Dendritic cell treated with granulocyte-macrophage colony-stimulating factor and Interleukin-4, amounts not matched to agents 40 ng/mL and 50 ng/mL, for 4 days (primary cell): ENCODE data around the gene ADCY2.

Experiments used
- H3K27ac Mint-ChIP-seq: one replicate; pipeline ENCODE4 v1.8.0; 2022; ENCODE audit warnings: mild to moderate bottlenecking, mixed read lengths
- H3K27me3 Mint-ChIP-seq: one replicate; pipeline ENCODE4 v1.8.0; 2022; ENCODE audit warnings: mild to moderate bottlenecking, mixed read lengths
- H3K36me3 Mint-ChIP-seq: one replicate; pipeline ENCODE4 v1.8.0; 2022; ENCODE audit warnings: low read depth, mixed read lengths
- H3K4me1 Mint-ChIP-seq: one replicate; pipeline ENCODE4 v1.8.0; 2022; ENCODE audit warnings: low read depth, mixed read lengths
- H3K4me3 Mint-ChIP-seq: one replicate; pipeline ENCODE4 v1.8.0; 2022; ENCODE audit warnings: mild to moderate bottlenecking, moderate library complexity, mixed read lengths
- H3K9me3 Mint-ChIP-seq: one replicate; pipeline ENCODE4 v1.8.0; 2022; ENCODE audit warnings: mixed read lengths
- intact Hi-C: fragments of 100-400 bp; cut with micrococcal nuclease; formaldehyde crosslinking; loops from one replicate; pipeline ENCODE4 v1.15.0; 2022

Gene ADCY2

DNA sequence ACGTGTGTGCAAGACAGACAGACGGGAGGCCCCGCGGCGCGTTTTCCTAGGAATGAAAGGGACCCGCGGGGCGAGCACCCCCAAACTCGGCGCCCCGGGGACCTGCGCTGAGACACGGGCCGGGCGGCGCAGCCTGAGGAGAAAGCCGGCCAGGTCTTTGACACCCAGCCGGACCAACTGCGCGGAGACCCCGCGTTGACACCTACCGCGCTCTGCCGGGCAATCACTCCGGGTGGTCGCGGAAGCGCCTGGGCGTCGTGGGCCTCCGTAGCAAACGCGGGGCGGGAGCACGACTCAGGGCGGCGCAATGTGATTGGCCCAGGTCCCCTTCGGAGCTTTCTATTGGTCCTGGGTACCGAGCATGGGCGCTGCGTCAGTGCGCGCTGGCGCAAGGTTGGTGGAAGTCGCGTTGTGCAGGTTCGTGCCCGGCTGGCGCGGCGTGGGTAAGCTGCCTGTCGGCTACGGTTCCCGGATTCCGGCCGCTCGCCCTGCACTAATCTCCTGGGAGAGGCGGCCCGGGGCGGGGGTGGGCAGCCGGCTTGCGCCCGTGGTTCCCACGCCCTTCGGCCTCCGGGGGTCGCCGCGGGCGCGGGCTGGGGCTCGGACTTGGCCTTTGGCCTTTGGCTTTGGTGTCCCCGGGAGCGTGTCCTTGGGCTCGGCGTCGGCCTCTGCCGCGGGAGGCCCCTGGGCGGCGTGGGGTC, 473.0 kb downstream of the ADCY2 start, which contains the start of the genes FASTKD3 and MTRR:
FASTKD3 (minus strand) TSS at position 259 of the 701 bp plus-strand sequence. CDS start 948 bp downstream, outside the sequence.
MTRR (plus strand) TSS at position 376 of the 701 bp plus-strand sequence. CDS start 1,647 bp downstream, outside the sequence.
- Mint-ChIP-seq H3K4me1 (peaks cover 61% of the 10 kb centered on the region), H3K27me3 (no peaks in the 10 kb centered on the region), H3K9me3 (no peaks in the 10 kb centered on the region), H3K36me3 (peaks cover 69% of the 10 kb centered on the region), H3K27ac (peak within 1 kb of the TSS; percentile 82), H3K4me3 (peak within 1 kb of the TSS; percentile 89)
- intact Hi-C loops, result loop anchor here (10.0 kb wide), 1 partner anchor 586 kb away; no protein-coding TSS in a partner anchor

DNA sequence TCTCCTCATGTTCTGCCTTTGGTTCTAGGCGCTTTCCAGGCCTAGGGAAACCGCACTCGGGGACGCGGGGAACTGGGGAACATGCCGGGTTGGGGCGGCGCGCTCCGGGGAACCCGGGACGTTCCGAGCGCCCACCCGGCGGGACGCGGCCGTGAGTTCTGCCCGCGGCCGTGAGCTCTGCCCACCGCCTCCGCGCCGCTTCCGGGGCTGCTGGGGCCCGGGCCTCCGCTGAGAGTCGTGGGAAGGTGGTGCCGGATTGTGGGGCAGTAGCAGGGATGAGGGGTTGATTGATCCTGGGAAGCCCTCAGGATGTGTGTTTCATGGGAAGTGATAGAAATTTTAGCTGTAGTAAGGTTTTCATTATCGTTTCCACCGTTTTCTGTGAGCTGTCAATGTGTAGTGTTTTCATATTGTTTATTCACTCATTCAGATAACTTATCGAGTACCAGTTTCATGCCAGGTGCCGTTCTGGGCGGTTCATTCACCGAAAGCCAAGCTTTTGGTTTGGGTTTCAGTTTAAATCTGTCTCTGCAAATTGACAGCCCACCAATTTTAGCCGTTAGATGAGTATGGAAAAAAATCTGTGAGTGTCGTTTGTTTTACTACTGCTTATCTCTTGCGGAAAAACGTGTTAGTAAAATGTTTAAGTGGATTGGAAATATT, 473.7 kb downstream of the ADCY2 start:
- H3K27ac Mint-ChIP-seq, result peak overlapping the region; percentile 82
- H3K27me3 Mint-ChIP-seq, result no peaks in the 10 kb centered on the region
- intact Hi-C loops, result loop anchor here (10.0 kb wide), 1 partner anchor 585 kb away; no protein-coding TSS in a partner anchor
- peak overlapping the region; percentile 89 for H3K4me3 Mint-ChIP-seq
- H3K4me1 Mint-ChIP-seq, result peaks cover 61% of the 10 kb centered on the region
- no peaks in the 10 kb centered on the region for H3K9me3 Mint-ChIP-seq
- H3K36me3 Mint-ChIP-seq, result peaks cover 68% of the 10 kb centered on the region

DNA sequence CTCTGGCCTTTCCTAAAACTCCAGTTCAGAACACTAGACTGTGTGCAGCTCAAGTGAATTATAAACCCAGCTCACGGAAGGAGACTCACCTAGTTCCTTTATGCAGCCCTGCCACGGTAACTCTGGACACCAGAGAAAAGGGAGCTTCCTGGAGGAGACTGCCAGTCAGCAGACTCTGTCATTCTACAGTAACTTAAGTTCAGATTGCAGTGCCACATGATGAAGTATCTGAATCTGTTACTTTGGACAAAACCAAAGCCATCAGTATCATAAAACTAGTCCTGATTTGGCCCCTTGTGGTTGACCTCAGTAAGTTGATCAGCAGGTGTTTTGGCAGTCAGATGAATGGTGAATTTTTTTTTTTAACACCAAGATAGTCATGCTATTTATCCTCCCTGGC, 475.7 kb downstream of the ADCY2 start:
- Mint-ChIP-seq H3K27ac (no peak overlapping the region), H3K4me3 (no peak overlapping the region), H3K27me3 (no peaks in the 10 kb centered on the region), H3K36me3 (peaks cover 65% of the 10 kb centered on the region), H3K9me3 (no peaks in the 10 kb centered on the region), H3K4me1 (peaks cover 65% of the 10 kb centered on the region)
- intact Hi-C loops, result no loop called here

DNA sequence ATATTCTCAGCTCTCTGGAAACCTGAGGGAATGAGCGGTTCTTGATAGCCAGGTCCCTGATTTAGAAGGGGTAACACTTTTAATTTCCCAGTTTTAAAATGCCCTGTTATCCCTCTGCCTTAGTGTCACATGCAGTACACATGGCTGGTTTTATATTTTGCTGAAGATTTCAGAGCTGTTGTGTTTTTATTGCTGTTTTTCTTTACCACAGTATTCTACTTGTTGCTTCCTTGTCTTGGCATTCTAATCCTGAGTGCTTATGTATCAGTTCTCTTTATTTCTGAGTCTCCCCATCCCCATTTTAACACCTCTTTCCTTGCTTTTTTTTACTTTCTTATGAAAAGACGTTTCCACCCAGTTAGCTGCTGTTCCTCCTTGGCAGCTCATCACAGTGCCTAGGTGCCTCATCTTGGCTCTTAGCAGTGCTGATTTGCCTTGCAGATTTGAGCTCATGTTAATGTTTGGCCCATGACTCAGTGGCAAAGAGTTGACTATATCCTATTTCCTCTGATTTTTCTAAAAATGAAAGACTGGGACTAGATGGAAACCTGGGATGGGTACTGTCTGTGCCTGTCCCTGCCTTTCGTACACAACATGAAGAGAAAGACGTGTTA, 476.7 kb downstream of the ADCY2 start:
- intact Hi-C loops, result no loop called here
- Mint-ChIP-seq H3K4me1 (peaks cover 64% of the 10 kb centered on the region), H3K27ac (peak overlapping the region; percentile 26), H3K27me3 (no peaks in the 10 kb centered on the region), H3K4me3 (no peak overlapping the region), H3K9me3 (no peaks in the 10 kb centered on the region), H3K36me3 (peaks cover 74% of the 10 kb centered on the region)

DNA sequence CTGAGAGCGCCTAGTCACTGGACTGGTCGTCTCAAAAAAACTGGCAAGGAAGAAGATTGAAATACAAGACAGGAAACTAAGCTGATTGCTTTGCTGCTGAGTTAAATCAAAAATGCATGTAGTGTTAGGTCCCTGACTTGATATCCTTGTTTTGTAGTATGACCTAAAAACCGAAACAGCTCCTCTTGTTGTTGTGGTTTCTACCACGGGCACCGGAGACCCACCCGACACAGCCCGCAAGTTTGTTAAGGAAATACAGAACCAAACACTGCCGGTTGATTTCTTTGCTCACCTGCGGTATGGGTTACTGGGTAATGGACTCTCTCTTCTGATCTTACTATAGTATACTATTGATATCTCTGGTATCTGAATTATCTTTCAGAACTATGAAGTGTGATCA, 477.3 kb downstream of the ADCY2 start:
- Mint-ChIP-seq H3K27ac (peak overlapping the region; percentile 26), H3K9me3 (no peaks in the 10 kb centered on the region), H3K36me3 (peaks cover 79% of the 10 kb centered on the region), H3K4me3 (no peak overlapping the region), H3K4me1 (peaks cover 64% of the 10 kb centered on the region), H3K27me3 (no peaks in the 10 kb centered on the region)
- intact Hi-C loops, result no loop called here

DNA sequence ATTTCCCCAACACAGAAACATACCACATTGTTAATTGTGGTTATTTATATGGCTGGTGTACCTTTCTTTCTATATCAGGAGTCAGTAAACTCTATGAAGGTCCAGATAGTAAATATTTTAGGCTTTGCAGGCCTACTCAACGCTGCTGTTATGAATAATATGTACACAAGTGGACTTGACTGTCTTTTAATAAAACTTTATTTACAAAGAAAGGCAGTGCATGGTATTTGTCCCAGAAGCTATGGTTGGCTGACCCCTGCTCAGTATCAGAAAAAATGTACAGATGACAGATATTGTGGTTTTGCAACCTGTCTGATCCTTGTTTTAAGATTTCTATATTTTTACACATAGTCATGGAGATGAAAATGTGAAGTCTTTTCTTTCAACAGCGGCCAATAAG, 478.7 kb downstream of the ADCY2 start:
- Mint-ChIP-seq H3K36me3 (peaks cover 75% of the 10 kb centered on the region), H3K27me3 (no peaks in the 10 kb centered on the region), H3K9me3 (no peaks in the 10 kb centered on the region), H3K27ac (no peak overlapping the region), H3K4me3 (no peak overlapping the region), H3K4me1 (peaks cover 73% of the 10 kb centered on the region)
- intact Hi-C loops, result no loop called here

DNA sequence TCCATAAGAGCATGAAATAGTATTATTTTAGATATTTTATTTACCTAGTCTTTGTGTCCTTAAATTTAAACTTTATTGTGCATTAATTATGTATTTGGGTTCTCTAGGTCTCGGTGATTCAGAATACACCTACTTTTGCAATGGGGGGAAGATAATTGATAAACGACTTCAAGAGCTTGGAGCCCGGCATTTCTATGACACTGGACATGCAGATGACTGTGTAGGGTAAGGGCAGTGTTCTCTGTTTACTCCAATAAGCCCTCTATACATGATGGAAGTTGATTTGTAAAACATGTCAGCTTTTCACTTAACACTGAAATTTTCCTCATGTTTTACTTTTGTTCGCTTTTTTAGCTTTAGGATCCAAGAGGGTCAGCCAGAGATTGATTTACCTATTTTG, 479.2 kb downstream of the ADCY2 start:
- Mint-ChIP-seq H3K27ac (no peak overlapping the region), H3K9me3 (no peaks in the 10 kb centered on the region), H3K36me3 (peaks cover 80% of the 10 kb centered on the region), H3K27me3 (no peaks in the 10 kb centered on the region), H3K4me1 (peaks cover 71% of the 10 kb centered on the region), H3K4me3 (no peak overlapping the region)
- intact Hi-C loops, result no loop called here

DNA sequence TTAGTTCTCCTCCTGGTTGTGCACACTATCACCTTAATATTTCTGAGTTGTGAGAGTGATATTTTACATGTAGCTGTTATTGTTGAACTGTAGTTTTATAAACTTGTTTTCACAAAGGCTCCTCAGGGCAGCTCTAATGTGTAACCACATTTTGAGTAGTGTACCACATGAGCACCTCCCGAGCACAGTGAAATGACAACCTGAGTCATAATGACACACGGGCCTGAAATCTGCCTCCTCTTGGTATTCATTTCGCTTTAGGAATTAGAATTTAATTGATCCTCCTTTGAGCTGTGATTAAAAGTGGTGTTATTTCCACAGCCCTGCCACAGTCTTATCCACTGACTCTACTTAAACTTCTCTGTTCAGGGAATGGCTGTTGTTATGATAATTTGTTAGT, 480.9 kb downstream of the ADCY2 start:
- Mint-ChIP-seq H3K27me3 (no peaks in the 10 kb centered on the region), H3K36me3 (peaks cover 85% of the 10 kb centered on the region), H3K9me3 (no peaks in the 10 kb centered on the region), H3K4me3 (no peak overlapping the region), H3K4me1 (peaks cover 68% of the 10 kb centered on the region), H3K27ac (no peak overlapping the region)
- intact Hi-C loops, result no loop called here

DNA sequence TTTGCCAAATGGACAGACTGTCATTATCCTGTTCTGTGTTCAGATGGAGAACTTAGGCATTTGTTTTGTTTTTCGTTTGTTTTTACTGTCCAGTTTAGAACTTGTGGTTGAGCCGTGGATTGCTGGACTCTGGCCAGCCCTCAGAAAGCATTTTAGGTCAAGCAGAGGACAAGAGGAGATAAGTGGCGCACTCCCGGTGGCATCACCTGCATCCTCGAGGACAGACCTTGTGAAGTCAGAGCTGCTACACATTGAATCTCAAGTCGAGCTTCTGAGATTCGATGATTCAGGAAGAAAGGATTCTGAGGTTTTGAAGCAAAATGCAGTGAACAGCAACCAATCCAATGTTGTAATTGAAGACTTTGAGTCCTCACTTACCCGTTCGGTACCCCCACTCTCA, 481.9 kb downstream of the ADCY2 start:
- Mint-ChIP-seq H3K9me3 (no peaks in the 10 kb centered on the region), H3K36me3 (peaks cover 84% of the 10 kb centered on the region), H3K27ac (peak overlapping the region; percentile 61), H3K4me1 (peaks cover 62% of the 10 kb centered on the region), H3K27me3 (no peaks in the 10 kb centered on the region), H3K4me3 (no peak overlapping the region)
- intact Hi-C loops, result no loop called here

DNA sequence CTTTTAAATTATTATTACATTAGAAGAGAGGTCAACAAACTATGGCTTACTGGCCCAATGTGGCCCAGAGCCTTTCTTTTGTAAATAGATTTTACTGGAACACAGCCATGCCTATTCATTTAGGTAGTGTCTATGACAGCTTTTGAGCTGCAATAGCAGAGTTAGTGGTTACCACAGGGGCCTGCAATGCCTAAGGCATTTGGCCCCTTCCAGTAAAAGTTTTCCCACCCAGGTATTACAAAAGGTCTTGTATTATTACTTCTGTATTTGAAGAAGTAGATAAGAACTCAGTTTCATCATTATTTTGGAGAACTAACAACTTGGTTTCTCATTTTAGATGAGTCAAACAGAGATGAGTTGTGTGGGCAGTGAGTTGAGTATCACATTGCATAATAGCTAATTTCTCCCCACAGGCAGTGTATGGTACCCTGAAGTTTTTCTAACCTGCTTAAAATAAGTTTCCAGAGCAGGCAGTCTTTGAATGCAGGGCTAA, 482.5 kb downstream of the ADCY2 start:
- Mint-ChIP-seq H3K4me1 (peaks cover 57% of the 10 kb centered on the region), H3K27me3 (no peaks in the 10 kb centered on the region), H3K36me3 (peaks cover 84% of the 10 kb centered on the region), H3K27ac (peak overlapping the region; percentile 61), H3K9me3 (no peaks in the 10 kb centered on the region), H3K4me3 (no peak overlapping the region)
- intact Hi-C loops, result no loop called here
